GM23338 (cell line): ENCODE data around the gene NCBP3. TPM values are rescaled to one million over a fixed set of nuclear protein-coding genes. Genes with fewer than 3 reads are reported as not detected.

ENCODE experiments used
- ATAC-seq: fragments of 200-7000 bp; cut with Tn5 transposase; 3 replicates; pipeline ENCODE4 v1.9.1; 2020
- DNase-seq: peaks from one replicate; pipeline ENCODE4 v3.0.0-alpha.2; 2015; ENCODE audit warnings: low spot score
- H2AFZ ChIP-seq: fragments of 200-600 bp; sonication (generic); 2 replicates; pipeline ENCODE4 v1.8.0; 2016; ENCODE audit warnings: antibody characterized with exemption, mild to moderate bottlenecking, moderate library complexity
- H3F3A ChIP-seq: fragments of 200-600 bp; sonication (generic); replicated peaks from 2 replicates; pipeline ENCODE4 v1.8.0; 2017; ENCODE audit warnings: antibody characterized with exemption, mixed run types, low read depth
- H3K27ac ChIP-seq: fragments of 200-600 bp; sonication (generic); 2 replicates; pipeline ENCODE4 v1.6.1; 2016; ENCODE audit warnings: low read depth
- H3K27me3 ChIP-seq: fragments of 200-600 bp; sonication (generic); 2 replicates; pipeline ENCODE4 v1.8.0; 2016; ENCODE audit warnings: mild to moderate bottlenecking, mixed run types, moderate library complexity; ENCODE audit not compliant: insufficient read depth
- H3K36me3 ChIP-seq: fragments of 200-600 bp; sonication (generic); 2 replicates; pipeline ENCODE4 v1.8.0; 2016; ENCODE audit warnings: mild to moderate bottlenecking; ENCODE audit not compliant: insufficient read depth
- H3K4me1 ChIP-seq: fragments of 200-600 bp; sonication (generic); 2 replicates; pipeline ENCODE4 v1.8.0; 2016; ENCODE audit warnings: mild to moderate bottlenecking, moderate library complexity; ENCODE audit not compliant: insufficient read depth
- H3K4me2 ChIP-seq: fragments of 200-600 bp; sonication (generic); 2 replicates; pipeline ENCODE4 v1.7.1; 2017; ENCODE audit warnings: mixed run types
- H3K4me3 ChIP-seq: fragments of 200-600 bp; sonication (generic); 2 replicates; pipeline ENCODE4 v1.6.1; 2016; ENCODE audit warnings: mixed run types
- H3K79me2 ChIP-seq: fragments of 200-600 bp; sonication (generic); replicated peaks from 2 replicates; pipeline ENCODE4 v1.8.0; 2017; ENCODE audit warnings: mild to moderate bottlenecking; ENCODE audit not compliant: insufficient read depth
- H3K9me2 ChIP-seq: fragments of 200-600 bp; sonication (generic); 2 replicates; pipeline ENCODE4 v1.8.0; 2017; ENCODE audit not compliant: insufficient read depth
- H4K20me1 ChIP-seq: fragments of 200-600 bp; sonication (generic); replicated peaks from 2 replicates; pipeline ENCODE4 v1.8.0; 2017; ENCODE audit warnings: mild to moderate bottlenecking; ENCODE audit not compliant: insufficient read depth
- H3K27ac Mint-ChIP-seq: 2 replicates; pipeline ENCODE4 v1.8.0; 2020; ENCODE audit warnings: inconsistent platforms, mild to moderate bottlenecking, moderate library complexity, mixed read lengths
- H3K27me3 Mint-ChIP-seq: 3 replicates; pipeline ENCODE4 v1.8.0; 2022; ENCODE audit warnings: low read depth, mild to moderate bottlenecking, moderate library complexity, mixed read lengths, inconsistent platforms; ENCODE audit not compliant: insufficient read depth, poor library complexity
- H3K36me3 Mint-ChIP-seq: 3 replicates; pipeline ENCODE4 v1.8.0; 2021; ENCODE audit warnings: low read depth, mild to moderate bottlenecking, inconsistent platforms, moderate library complexity, mixed read lengths
- H3K4me1 Mint-ChIP-seq: 3 replicates; pipeline ENCODE4 v1.8.0; 2020; ENCODE audit warnings: mild to moderate bottlenecking, inconsistent platforms, mixed read lengths
- H3K4me3 Mint-ChIP-seq: 3 replicates; pipeline ENCODE4 v1.8.0; 2021; ENCODE audit warnings: moderate library complexity, mild to moderate bottlenecking, inconsistent platforms, mixed read lengths
- H3K9me3 Mint-ChIP-seq: 3 replicates; pipeline ENCODE4 v1.8.0; 2020; ENCODE audit warnings: moderate library complexity, mild to moderate bottlenecking, inconsistent platforms, mixed read lengths
- CREB1 ChIP-seq: fragments of 250-450 bp; sonication (Bioruptor Pico); IDR thresholded peaks from 2 replicates; pipeline ENCODE4 v1.5.0; 2020; ENCODE audit warnings: low read depth, mild to moderate bottlenecking, moderate library complexity
- EZH2 ChIP-seq: fragments of 200-600 bp; sonication (generic); IDR thresholded peaks from one replicate; pipeline ENCODE4 v1.8.0; 2017; ENCODE audit warnings: antibody characterized with exemption, mild to moderate bottlenecking, low read depth; ENCODE audit not compliant: unreplicated experiment
- EZH2phosphoT487 ChIP-seq: fragments of 200-600 bp; sonication (generic); IDR thresholded peaks from one replicate; pipeline ENCODE4 v1.8.1; 2018; ENCODE audit warnings: antibody characterized with exemption; ENCODE audit not compliant: unreplicated experiment
- JUNB ChIP-seq: IDR thresholded peaks from one replicate; pipeline ENCODE4 v1.6.1; 2016; ENCODE audit warnings: antibody characterized with exemption; ENCODE audit not compliant: unreplicated experiment
- NANOG ChIP-seq: IDR thresholded peaks from 2 replicates; pipeline ENCODE4 v1.6.1; 2016; ENCODE audit warnings: antibody characterized with exemption, borderline replicate concordance
- POLR2AphosphoS5 ChIP-seq: IDR thresholded peaks from 2 replicates; pipeline ENCODE4 v1.6.1; 2016; ENCODE audit warnings: antibody characterized with exemption, low read depth
- STAT1 ChIP-seq: IDR thresholded peaks from one replicate; pipeline ENCODE4 v1.6.1; 2016; ENCODE audit warnings: antibody characterized with exemption; ENCODE audit not compliant: unreplicated experiment
- ZNF114 ChIP-seq: fragments of 250-450 bp; sonication (Bioruptor Pico); IDR thresholded peaks from 2 replicates; pipeline ENCODE4 v1.5.0; 2020; ENCODE audit warnings: mild to moderate bottlenecking, moderate library complexity
- ZNF331 ChIP-seq: fragments of 250-450 bp; sonication (Bioruptor Pico); IDR thresholded peaks from 2 replicates; pipeline ENCODE4 v1.5.0; 2020; ENCODE audit warnings: low read depth, mild to moderate bottlenecking, moderate library complexity
- polyA plus RNA-seq: library from polyadenylated mRNA; unstranded; fragments of >200 nt; fragmentation: Nextera tagmentation; extraction: Ambion mirVana; gene quantifications from 2 replicates; pipeline ENCODE4 v1.2.1, GENCODE V29; 2016
- total RNA-seq: library from RNA; depleted of rRNA; stranded (reverse); fragments of >200 nt; shearing (Covaris generic); gene quantifications from 2 replicates; pipeline ENCODE4 v1.2.3, GENCODE V29; 2014
- TF ChIP-seq, protein P1 (sequence below): IDR thresholded peaks from one replicate; pipeline ENCODE4 v1.6.1; 2018; ENCODE audit warnings: antibody characterized with exemption; ENCODE audit not compliant: unreplicated experiment
- TF ChIP-seq, protein P2 (sequence below): IDR thresholded peaks from 2 replicates; pipeline ENCODE4 v1.6.1; 2016; ENCODE audit warnings: antibody characterized with exemption
- TF ChIP-seq, protein P3 (sequence below): fragments of 250-450 bp; sonication (Bioruptor Pico); IDR thresholded peaks from 2 replicates; pipeline ENCODE4 v1.5.0; 2020; ENCODE audit warnings: mild to moderate bottlenecking, moderate library complexity
- TF ChIP-seq, protein P4 (sequence below), 2 experiments: fragments of 200-600 bp in 1 of 2; sonication (generic) in 1 of 2; conservative IDR thresholded peaks; 2 replicates each; pipeline versions ENCODE4 v1.5.1 to v1.6.1; 2016 to 2017; ENCODE audit warnings: antibody characterized with exemption in 2 of 2, low read depth in 2 of 2, mild to moderate bottlenecking in 2 of 2, moderate library complexity in 1 of 2

The NCBP3 gene
- total and polyA plus RNA-seq, 2 experiments from 2014 or later, result 35.5 to 42.8 TPM

DNA sequence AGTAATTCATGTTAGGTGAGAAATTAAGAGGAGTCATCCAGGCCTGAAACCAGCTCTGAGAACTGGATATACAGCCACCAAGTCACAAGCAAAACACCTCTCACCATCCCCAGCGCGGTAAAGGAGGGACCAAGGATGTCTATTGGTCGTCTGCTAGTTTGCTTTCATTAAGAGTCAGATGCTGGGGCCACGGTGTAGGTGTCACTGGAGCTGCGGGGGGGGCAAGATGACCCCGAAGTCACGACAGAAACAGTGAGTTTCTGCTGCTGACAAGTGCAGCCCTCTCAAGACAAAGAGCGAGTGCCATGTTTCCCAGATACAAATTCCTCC lies 790 bp downstream of the NCBP3 start:
- Mint-ChIP-seq H3K9me3 (no peaks in the 10 kb centered on the region), H3K4me1 (peaks cover 19% of the 10 kb centered on the region), H3K27ac (peak overlapping the region; percentile 91), H3K36me3 (peaks cover 44% of the 10 kb centered on the region), H3K4me3 (peak overlapping the region; percentile 95), H3K27me3 (peaks cover 12% of the 10 kb centered on the region)
- Histone ChIP-seq H3K9me2 (no peaks in the 10 kb centered on the region), H3K27ac (peak overlapping the region; percentile 90), H3K36me3 (peaks cover 22% of the 10 kb centered on the region), H3K4me2 (peak overlapping the region; percentile 89), H3K4me3 (peak overlapping the region; percentile 82), H3K27me3 (no peaks in the 10 kb centered on the region), H3F3A (peaks cover 8% of the 10 kb centered on the region; the same call in 1 of the 2 replicates), H2AFZ (no peak overlapping the region), H4K20me1 (peaks cover 36% of the 10 kb centered on the region), H3K4me1 (peaks cover 11% of the 10 kb centered on the region), H3K79me2 (peaks cover 52% of the 10 kb centered on the region)
- TF ChIP-seq, protein P1, sequence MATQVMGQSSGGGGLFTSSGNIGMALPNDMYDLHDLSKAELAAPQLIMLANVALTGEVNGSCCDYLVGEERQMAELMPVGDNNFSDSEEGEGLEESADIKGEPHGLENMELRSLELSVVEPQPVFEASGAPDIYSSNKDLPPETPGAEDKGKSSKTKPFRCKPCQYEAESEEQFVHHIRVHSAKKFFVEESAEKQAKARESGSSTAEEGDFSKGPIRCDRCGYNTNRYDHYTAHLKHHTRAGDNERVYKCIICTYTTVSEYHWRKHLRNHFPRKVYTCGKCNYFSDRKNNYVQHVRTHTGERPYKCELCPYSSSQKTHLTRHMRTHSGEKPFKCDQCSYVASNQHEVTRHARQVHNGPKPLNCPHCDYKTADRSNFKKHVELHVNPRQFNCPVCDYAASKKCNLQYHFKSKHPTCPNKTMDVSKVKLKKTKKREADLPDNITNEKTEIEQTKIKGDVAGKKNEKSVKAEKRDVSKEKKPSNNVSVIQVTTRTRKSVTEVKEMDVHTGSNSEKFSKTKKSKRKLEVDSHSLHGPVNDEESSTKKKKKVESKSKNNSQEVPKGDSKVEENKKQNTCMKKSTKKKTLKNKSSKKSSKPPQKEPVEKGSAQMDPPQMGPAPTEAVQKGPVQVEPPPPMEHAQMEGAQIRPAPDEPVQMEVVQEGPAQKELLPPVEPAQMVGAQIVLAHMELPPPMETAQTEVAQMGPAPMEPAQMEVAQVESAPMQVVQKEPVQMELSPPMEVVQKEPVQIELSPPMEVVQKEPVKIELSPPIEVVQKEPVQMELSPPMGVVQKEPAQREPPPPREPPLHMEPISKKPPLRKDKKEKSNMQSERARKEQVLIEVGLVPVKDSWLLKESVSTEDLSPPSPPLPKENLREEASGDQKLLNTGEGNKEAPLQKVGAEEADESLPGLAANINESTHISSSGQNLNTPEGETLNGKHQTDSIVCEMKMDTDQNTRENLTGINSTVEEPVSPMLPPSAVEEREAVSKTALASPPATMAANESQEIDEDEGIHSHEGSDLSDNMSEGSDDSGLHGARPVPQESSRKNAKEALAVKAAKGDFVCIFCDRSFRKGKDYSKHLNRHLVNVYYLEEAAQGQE, result no peak
- TF ChIP-seq STAT1 (no peak), ZNF114 (CRISPR knock-in tag) (no peak), JUNB (no peak), ZNF331 (CRISPR knock-in tag) (no peak), EZH2phosphoT487 (no peak), CREB1 (CRISPR knock-in tag) (no peak), EZH2 (no peak), POLR2AphosphoS5 (no peak), NANOG (no peak)
- TF ChIP-seq, protein P2, sequence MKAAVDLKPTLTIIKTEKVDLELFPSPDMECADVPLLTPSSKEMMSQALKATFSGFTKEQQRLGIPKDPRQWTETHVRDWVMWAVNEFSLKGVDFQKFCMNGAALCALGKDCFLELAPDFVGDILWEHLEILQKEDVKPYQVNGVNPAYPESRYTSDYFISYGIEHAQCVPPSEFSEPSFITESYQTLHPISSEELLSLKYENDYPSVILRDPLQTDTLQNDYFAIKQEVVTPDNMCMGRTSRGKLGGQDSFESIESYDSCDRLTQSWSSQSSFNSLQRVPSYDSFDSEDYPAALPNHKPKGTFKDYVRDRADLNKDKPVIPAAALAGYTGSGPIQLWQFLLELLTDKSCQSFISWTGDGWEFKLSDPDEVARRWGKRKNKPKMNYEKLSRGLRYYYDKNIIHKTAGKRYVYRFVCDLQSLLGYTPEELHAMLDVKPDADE, result no peak
- TF ChIP-seq, protein P3, sequence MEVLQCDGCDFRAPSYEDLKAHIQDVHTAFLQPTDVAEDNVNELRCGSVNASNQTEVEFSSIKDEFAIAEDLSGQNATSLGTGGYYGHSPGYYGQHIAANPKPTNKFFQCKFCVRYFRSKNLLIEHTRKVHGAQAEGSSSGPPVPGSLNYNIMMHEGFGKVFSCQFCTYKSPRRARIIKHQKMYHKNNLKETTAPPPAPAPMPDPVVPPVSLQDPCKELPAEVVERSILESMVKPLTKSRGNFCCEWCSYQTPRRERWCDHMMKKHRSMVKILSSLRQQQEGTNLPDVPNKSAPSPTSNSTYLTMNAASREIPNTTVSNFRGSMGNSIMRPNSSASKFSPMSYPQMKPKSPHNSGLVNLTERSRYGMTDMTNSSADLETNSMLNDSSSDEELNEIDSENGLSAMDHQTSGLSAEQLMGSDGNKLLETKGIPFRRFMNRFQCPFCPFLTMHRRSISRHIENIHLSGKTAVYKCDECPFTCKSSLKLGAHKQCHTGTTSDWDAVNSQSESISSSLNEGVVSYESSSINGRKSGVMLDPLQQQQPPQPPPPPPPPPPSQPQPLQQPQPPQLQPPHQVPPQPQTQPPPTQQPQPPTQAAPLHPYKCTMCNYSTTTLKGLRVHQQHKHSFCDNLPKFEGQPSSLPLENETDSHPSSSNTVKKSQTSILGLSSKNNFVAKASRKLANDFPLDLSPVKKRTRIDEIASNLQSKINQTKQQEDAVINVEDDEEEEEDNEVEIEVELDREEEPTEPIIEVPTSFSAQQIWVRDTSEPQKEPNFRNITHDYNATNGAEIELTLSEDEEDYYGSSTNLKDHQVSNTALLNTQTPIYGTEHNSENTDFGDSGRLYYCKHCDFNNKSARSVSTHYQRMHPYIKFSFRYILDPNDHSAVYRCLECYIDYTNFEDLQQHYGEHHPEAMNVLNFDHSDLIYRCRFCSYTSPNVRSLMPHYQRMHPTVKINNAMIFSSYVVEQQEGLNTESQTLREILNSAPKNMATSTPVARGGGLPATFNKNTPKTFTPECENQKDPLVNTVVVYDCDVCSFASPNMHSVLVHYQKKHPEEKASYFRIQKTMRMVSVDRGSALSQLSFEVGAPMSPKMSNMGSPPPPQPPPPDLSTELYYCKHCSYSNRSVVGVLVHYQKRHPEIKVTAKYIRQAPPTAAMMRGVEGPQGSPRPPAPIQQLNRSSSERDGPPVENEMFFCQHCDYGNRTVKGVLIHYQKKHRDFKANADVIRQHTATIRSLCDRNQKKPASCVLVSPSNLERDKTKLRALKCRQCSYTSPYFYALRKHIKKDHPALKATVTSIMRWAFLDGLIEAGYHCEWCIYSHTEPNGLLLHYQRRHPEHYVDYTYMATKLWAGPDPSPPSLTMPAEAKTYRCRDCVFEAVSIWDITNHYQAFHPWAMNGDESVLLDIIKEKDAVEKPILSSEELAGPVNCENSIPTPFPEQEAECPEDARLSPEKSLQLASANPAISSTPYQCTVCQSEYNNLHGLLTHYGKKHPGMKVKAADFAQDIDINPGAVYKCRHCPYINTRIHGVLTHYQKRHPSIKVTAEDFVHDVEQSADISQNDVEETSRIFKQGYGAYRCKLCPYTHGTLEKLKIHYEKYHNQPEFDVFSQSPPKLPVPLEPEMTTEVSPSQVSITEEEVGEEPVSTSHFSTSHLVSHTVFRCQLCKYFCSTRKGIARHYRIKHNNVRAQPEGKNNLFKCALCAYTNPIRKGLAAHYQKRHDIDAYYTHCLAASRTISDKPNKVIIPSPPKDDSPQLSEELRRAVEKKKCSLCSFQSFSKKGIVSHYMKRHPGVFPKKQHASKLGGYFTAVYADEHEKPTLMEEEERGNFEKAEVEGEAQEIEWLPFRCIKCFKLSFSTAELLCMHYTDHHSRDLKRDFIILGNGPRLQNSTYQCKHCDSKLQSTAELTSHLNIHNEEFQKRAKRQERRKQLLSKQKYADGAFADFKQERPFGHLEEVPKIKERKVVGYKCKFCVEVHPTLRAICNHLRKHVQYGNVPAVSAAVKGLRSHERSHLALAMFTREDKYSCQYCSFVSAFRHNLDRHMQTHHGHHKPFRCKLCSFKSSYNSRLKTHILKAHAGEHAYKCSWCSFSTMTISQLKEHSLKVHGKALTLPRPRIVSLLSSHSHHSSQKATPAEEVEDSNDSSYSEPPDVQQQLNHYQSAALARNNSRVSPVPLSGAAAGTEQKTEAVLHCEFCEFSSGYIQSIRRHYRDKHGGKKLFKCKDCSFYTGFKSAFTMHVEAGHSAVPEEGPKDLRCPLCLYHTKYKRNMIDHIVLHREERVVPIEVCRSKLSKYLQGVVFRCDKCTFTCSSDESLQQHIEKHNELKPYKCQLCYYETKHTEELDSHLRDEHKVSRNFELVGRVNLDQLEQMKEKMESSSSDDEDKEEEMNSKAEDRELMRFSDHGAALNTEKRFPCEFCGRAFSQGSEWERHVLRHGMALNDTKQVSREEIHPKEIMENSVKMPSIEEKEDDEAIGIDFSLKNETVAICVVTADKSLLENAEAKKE, result no peak
- TF ChIP-seq, protein P4, sequence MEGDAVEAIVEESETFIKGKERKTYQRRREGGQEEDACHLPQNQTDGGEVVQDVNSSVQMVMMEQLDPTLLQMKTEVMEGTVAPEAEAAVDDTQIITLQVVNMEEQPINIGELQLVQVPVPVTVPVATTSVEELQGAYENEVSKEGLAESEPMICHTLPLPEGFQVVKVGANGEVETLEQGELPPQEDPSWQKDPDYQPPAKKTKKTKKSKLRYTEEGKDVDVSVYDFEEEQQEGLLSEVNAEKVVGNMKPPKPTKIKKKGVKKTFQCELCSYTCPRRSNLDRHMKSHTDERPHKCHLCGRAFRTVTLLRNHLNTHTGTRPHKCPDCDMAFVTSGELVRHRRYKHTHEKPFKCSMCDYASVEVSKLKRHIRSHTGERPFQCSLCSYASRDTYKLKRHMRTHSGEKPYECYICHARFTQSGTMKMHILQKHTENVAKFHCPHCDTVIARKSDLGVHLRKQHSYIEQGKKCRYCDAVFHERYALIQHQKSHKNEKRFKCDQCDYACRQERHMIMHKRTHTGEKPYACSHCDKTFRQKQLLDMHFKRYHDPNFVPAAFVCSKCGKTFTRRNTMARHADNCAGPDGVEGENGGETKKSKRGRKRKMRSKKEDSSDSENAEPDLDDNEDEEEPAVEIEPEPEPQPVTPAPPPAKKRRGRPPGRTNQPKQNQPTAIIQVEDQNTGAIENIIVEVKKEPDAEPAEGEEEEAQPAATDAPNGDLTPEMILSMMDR (conservative IDR thresholded peaks at IDR 0.05; ENCODE audit: low read depth in 2 of 2), result no peak
- ATAC-seq (no peak), DNase-seq (no peak)
